Ramos (cell line): ENCODE results near the gene ARHGAP23.
"Not testable (repeated sequence)": the region's sequence is repeated elsewhere in the genome, so short reads cannot be mapped to it uniquely, and the experiment has no call there.

Source experiments
- in situ Hi-C: fragments of 300-500 bp; cut with MboI; formaldehyde crosslinking; loops from one replicate; pipeline ENCODE4 v1.14.3; 2022; ENCODE audit warnings: low sequenced_read_pairs; ENCODE audit not compliant: unreplicated experiment

ARHGAP23 gene

DNA sequence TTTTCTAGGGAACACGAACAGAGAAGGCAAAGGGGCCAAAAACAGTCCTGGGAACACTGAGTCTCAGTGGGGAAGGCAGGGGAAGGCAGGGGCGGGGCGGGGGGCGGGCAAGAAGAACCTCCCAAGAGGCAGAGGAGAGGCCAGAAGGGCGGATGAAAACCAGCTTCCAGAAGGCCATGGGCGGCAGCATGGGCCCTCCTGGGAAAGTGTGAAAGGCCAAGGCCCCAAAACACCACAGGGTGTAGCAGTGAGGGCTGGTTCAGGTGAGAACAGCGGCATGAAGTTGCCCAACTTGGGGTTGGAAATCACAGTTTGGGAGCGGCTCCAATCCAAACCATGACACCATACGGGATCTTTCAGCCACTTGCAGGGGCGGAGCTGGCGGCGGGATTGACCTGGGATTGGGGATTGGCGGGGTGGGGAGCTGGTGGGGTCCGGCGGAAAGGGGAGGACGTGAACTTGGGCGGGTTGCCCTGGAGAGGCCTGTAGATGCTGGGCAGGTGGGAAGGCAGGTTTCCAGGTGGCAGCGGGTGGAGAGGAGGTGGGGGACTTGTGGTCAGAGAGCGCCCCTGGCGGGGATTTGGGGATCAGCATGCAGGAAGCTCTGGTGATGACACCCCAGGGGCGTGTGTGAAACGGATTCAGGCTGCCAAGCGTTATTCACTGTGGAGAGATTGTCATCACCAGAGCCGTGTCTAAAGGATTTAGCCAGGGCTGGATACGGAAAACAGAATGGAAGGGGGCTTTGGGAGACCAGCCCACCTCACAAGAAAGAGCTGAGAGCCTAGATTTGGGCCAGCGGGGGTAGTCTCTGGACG is 80.9 kb downstream of the ARHGAP23 start:
- in situ Hi-C loops, result no loop called here

- in situ Hi-C loops, result no loop called here
These were observed 81.6 kb downstream of the ARHGAP23 start for GRCh38 chr17:38509772-38510420.

- in situ Hi-C loops, result no loop called here
These were observed 82.3 kb downstream of the ARHGAP23 start for GRCh38 chr17:38510421-38511149.

GRCh38 chr17:38511150-38512108 is 83.2 kb downstream of the ARHGAP23 start:
- in situ Hi-C loops, result no loop called here

GRCh38 chr17:38512473-38513058 is 84.3 kb downstream of the ARHGAP23 start:
- in situ Hi-C loops, result no loop called here

DNA sequence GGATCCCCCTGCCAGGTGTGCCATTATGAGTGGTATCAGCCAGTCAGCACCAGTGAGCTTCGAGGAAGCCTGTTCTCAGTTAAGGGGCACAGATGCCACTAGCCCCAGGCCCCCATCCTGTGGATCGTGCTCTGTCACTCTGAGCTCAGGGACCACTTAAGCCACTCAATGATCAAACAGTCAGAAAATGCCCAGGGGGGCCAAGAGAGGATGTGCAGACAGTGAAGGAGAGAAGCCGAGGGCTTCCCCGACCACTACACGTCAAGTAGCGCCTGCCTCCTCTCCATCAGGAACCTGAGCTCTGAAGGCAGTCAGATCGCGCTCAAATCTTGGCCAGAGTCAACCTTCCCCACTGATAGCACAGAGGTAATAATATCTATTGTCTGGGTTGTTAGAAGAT is 98.3 kb downstream of the ARHGAP23 start:
- in situ Hi-C loops, result not testable (repeated sequence)

GRCh38 chr17:38528141-38528540 is 99.9 kb downstream of the ARHGAP23 start:
- in situ Hi-C loops, result not testable (repeated sequence)

DNA sequence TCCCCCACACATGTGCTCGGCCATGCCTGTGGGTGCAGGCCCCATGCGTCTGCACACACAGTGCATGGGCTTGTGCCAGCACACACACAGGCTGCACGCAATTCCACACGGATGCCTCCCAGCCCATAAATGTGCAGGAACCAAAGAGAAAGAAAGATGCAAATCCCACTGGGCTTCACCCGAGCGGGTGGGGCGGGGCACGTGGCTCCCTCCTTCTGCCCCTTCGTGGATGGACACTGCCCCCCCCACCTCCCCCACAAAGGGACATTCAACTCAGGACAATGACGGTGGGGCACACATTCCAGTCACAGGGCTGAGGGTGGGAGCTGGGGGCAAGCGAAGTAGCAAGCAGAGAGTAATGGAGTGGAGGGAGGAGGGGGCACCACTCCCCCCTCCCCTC is 102.6 kb downstream of the ARHGAP23 start:
- in situ Hi-C loops, result not testable (repeated sequence)

GRCh38 chr17:38531761-38532160 is 103.5 kb downstream of the ARHGAP23 start:
- in situ Hi-C loops, result not testable (repeated sequence)

GRCh38 chr17:38532451-38532850 is 104.2 kb downstream of the ARHGAP23 start:
- in situ Hi-C loops, result no loop called here

DNA sequence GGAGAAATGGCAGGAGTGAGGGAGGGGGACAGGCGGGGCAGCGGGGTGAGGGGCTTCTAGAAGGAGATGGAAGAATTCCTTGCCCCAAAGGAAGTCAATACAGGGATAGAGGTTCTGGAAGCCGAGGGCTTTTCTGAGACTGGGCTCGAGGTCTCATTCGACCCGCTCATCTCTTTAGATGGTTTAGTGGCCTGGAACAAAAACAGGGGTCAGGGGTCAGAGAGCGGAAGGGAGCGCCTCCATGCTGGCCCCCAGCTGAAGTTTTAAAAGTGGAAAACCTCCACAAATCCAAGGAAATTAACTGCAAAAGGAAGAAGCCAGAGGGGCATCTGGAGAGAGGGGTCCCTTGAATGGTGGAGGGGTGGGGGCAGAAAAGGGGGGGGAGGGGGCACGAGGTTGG is 105.0 kb downstream of the ARHGAP23 start:
- in situ Hi-C loops, result no loop called here

DNA sequence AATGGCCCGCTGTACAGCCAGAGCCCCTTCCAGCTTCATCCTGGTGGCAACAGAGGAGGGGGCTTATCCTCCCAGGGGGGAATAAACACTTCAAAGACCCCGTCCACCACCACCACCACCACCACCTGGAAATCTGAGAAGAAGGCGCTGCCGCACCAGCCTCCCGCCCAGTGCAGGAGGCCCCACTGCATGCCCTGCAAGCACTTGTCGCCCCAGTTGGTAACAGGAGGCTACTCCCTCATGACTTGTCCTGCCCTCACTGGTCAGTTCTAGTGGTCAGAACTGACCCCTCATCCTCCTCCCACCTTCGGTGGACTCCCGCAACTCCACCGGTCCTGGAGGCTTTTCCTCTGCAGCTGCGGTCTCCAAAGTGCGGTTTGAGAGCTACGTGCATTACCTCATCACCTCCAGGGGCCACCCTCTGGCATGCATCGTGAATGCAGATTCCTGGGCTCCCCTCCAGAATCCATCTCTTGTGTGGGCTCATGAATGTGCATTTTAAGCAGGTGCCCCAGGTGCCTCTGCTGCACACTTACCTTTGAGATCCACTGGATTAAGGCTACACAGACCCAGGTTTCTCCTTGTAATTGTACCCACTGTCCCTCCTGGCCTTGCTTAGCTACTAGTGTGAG is 105.7 kb downstream of the ARHGAP23 start:
- in situ Hi-C loops, result no loop called here

- in situ Hi-C loops, result no loop called here
These were observed 106.2 kb downstream of the ARHGAP23 start for GRCh38 chr17:38534498-38534885.

- in situ Hi-C loops, result no loop called here
These were observed 107.6 kb downstream of the ARHGAP23 start for GRCh38 chr17:38535886-38536285.

GRCh38 chr17:38536661-38537060 is 108.4 kb downstream of the ARHGAP23 start:
- in situ Hi-C loops, result no loop called here

DNA sequence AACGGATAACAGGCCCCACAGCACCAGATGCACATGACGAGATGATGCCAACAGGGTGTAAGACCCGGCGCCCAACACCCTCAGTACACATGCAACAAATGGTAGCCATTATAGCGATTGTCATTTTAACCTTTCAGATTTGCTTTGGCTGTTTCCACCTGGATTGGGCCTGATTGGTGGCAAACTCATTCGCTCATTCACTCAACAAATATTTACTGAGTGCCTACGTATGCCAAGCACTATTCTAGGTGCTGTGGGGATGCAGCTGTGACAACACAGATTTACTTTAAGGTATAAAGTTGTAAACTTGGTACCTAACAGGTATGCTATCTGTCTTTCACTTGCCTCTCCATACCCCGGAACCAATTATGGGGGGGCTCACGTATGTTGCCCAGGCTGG is 110.6 kb downstream of the ARHGAP23 start:
- in situ Hi-C loops, result no loop called here

DNA sequence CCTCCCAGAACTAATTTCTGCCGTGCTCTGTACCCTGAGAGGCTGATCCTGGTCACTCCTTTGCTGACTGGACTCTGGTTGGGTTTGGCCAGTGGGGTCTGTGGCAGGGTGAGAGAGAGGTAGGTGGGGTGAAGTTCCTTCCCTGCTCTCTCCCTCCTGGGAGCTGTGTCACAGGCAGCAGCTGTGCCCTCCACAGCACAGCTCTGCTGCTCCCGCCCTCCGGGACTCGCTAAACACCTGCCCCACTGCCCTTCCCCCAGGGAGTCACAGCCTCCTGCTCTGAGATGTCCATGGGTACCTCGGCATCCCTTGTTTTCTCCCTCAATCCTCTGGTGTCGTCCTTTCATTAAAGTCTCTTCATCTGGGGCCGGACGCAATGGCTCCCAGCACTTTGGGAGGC is 111.1 kb downstream of the ARHGAP23 start:
- in situ Hi-C loops, result no loop called here

DNA sequence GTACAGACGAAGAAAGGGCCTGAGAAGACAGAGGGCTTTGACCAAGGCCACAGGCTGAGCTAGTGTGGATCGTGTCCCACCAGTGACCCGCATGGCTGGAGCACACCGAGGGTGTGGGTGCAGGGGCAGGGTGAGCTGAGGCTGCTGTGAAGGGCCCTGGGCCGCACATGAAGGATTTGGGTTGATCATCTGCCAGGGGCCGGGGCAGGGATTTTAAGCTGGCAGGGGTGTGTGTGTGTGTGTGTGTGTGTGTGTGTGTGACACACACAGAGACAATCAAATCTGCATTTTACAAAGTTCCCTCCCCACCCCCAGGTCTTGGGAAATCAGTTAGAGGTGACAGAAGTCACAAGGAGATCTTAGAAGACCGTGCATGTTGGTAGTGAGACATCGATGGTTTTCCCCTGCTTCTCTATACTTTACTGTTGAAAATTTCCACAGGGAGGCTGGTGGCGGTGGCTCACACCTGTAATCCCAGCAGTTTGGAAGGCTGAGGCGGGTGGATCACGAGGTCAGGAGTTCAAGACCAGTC is 112.3 kb downstream of the ARHGAP23 start:
- in situ Hi-C loops, result no loop called here

DNA sequence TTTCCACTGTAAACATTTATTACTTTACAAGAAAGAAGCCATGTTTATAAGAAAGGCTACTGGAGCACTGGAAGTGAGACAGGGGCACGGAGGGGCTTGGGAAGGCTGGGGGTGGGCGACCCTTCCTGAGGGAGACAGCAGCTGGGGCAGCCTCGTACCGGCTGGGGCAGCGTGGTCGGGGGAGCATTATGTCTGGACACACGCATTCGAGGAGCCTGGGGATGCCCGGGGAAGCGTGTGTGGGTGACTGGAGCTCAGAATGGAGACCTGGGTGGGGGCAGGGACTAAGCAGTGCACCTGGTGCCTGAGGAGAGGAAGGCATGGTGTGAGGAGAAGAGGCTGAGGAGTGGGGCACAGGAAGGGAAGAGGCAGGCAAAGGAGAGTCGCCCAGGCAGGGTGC is 113.0 kb downstream of the ARHGAP23 start:
- in situ Hi-C loops, result no loop called here
